Esophagus muscularis mucosa (tissue), 4 donors: Measurements from ENCODE around the gene VPS9D1.

Source experiments
- EP300 ChIP-seq: sonication (generic); formaldehyde crosslinking; IDR thresholded peaks from one replicate; pipeline ENCODE4 v1.6.1; 2017; ENCODE audit warnings: antibody characterized with exemption
- POLR2A ChIP-seq: fragments of 450-650 bp; IDR thresholded peaks from one replicate; pipeline ENCODE4 v1.6.1; 2017; ENCODE audit warnings: antibody characterized with exemption, moderate library complexity, mild to moderate bottlenecking, low read depth
- TF ChIP-seq, protein P1 (sequence below), 3 experiments: fragments of 200-600 bp in 2 of 3; fragments of 450-650 bp in 1 of 3; sonication (generic) in 2 of 3; IDR thresholded peaks; one replicate each; pipeline ENCODE4 v1.5.1; 2017 to 2019; ENCODE audit warnings: antibody characterized with exemption in 3 of 3, mild to moderate bottlenecking in 2 of 3, moderate library complexity in 1 of 3

DNA sequence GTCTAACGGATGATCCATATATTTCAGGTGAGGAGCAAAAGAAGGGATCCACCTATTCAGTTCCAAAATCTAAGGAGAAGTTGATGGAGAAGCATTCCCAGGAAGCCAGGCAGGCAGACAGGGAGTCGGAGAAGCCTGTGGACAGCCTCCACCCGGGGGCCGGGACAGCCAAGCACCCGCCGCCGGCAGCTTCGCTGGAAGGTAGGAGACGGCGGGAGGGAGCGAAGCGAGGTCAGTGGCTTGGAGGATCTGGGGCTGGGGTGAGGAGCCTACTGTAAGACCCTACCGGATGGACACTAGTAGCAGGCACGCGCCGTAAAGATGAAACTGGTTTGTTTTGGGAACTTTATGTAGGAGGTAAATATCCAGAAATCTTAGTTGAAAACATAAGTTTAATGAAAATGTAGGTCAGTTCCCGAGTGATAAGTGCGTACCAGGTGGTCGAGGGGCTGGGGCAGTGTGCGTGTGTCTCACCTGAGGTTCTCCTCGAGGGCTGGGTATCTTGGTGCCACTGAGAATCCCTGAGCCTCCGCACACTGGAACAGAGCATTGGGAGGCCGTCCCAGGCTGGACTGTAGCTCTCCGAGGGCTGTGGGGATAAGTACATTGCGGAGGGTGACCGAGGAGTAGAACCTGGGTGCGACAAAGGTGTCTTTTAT lies 62.3 kb downstream of the VPS9D1 start:
- TF ChIP-seq, protein P1, sequence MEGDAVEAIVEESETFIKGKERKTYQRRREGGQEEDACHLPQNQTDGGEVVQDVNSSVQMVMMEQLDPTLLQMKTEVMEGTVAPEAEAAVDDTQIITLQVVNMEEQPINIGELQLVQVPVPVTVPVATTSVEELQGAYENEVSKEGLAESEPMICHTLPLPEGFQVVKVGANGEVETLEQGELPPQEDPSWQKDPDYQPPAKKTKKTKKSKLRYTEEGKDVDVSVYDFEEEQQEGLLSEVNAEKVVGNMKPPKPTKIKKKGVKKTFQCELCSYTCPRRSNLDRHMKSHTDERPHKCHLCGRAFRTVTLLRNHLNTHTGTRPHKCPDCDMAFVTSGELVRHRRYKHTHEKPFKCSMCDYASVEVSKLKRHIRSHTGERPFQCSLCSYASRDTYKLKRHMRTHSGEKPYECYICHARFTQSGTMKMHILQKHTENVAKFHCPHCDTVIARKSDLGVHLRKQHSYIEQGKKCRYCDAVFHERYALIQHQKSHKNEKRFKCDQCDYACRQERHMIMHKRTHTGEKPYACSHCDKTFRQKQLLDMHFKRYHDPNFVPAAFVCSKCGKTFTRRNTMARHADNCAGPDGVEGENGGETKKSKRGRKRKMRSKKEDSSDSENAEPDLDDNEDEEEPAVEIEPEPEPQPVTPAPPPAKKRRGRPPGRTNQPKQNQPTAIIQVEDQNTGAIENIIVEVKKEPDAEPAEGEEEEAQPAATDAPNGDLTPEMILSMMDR (IDR thresholded peaks at IDR 0.05): no peak
- TF ChIP-seq POLR2A: no peak
- no peak for TF ChIP-seq EP300
